HG02981 (cell line): ENCODE data around the gene DDX42.
A peak's percentile ranks its signal among the peaks of the same experiment; 100 is the strongest.

Experiments used
- ATAC-seq: cut with Tn5 transposase; IDR thresholded peaks from one replicate; pipeline ENCODE4 v1.9.1; 2021; ENCODE audit warnings: mild to moderate bottlenecking, moderate library complexity; ENCODE audit not compliant: unreplicated experiment

The DDX42 gene

GRCh38 chr17:63774141-63774968 lies at the start of gene DDX42:
DDX42 (plus strand) TSS chr17:63774170; CDS start chr17:63787050, 12,880 bp downstream.
- ATAC-seq, result peak; percentile 2

GRCh38 chr17:63735691-63736090 lies 38.3 kb upstream of the DDX42 start:
- no peak for ATAC-seq

GRCh38 chr17:63740464-63741142 lies 33.4 kb upstream of the DDX42 start:
- ATAC-seq, result no peak

- ATAC-seq, result no peak
Measured at GRCh38 chr17:63741143-63741407, 32.9 kb upstream of the DDX42 start.

- ATAC-seq, result peak; percentile 83
Measured at GRCh38 chr17:63741408-63742173, 32.4 kb upstream of the DDX42 start, which contains the start of gene STRADA. STRADA (minus strand) TSS chr17:63741799; CDS start chr17:63728369, 13,430 bp downstream.

- ATAC-seq, result no peak
Measured at GRCh38 chr17:63751806-63752205, 22.2 kb upstream of the DDX42 start.

GRCh38 chr17:63752707-63753106 lies 21.3 kb upstream of the DDX42 start:
- ATAC-seq, result no peak

GRCh38 chr17:63753215-63753614 lies 20.8 kb upstream of the DDX42 start:
- no peak for ATAC-seq

GRCh38 chr17:63754046-63754445 lies 19.9 kb upstream of the DDX42 start:
- no peak for ATAC-seq

- ATAC-seq, result no peak
Measured at GRCh38 chr17:63758428-63758827, 15.5 kb upstream of the DDX42 start.

GRCh38 chr17:63760771-63761539 lies 13.0 kb upstream of the DDX42 start:
- ATAC-seq, result no peak

- ATAC-seq, result no peak
Measured at GRCh38 chr17:63762161-63763078, 11.6 kb upstream of the DDX42 start.

- no peak for ATAC-seq
Measured at GRCh38 chr17:63764716-63765115, 9.3 kb upstream of the DDX42 start.

- no peak for ATAC-seq
Measured at GRCh38 chr17:63766754-63767153, 7.2 kb upstream of the DDX42 start.

- ATAC-seq, result no peak
Measured at GRCh38 chr17:63768433-63768832, 5.5 kb upstream of the DDX42 start.

- ATAC-seq, result no peak
Measured at GRCh38 chr17:63772801-63773271, 1.1 kb upstream of the DDX42 start.

GRCh38 chr17:63773272-63774140 lies 464 bp upstream of the DDX42 start, which contains the start of gene CCDC47:
CCDC47 (minus strand) TSS chr17:63773597; CDS start chr17:63766175, 7,422 bp downstream.
- ATAC-seq, result peak; percentile 84

GRCh38 chr17:63774969-63775265 lies 947 bp downstream of the DDX42 start:
- no peak for ATAC-seq

GRCh38 chr17:63775420-63775819 lies 1.4 kb downstream of the DDX42 start:
- ATAC-seq, result no peak
